GDM1 (cell line): ENCODE data around the gene PDCD1.

Source experiments
- DNase-seq: peaks from one replicate; lab custom pipeline; 2025; lab: John Stamatoyannopoulos, UW

Gene PDCD1

DNA sequence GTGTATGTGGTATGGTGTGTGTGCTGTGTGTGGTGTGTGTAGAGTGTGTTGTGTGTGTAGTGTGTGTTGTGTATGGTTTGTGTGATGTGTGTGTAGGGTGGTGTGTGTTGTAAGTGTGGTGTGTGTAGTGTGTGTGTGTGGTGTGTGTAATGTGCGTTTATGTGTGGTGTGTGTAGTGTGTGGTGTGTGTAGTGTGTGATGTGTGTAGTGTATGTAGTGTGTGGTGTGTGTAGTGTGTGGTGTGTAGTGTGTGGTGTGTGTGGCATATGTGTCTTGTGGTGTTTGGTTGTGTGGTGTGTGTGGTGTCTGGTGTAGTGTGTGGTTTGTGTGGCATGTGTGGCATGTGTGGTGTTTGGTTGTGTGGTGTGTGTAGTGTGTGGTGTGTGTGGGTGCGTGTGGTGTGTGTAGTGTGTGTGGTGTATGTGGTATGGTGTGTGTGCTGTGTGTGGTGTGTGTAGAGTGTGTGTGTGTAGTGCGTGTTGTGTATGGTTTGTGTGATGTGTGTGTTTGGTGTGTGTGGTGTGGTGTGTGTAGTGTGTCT lies 6.8 kb upstream of the PDCD1 start:
- no peak for DNase-seq

DNA sequence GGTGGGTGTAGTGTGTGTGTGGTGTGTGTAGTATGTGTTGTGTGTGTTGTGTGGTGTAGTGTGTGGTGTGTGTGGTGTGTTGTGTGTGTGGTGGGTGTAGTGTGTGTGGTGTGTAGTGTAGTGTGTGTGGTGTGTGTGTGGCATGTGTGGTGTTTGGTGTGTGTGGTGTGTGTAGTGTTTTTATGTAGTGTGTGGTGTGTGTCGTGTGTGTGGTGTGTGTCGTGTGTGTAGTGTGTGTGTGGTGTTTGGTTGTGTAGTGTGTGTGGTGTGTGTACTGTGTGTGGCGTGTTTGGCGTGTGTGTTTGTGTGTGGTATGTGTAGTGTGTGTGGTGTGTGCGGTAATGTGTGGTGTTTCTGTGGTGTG lies 6.1 kb upstream of the PDCD1 start:
- DNase-seq: no peak

DNA sequence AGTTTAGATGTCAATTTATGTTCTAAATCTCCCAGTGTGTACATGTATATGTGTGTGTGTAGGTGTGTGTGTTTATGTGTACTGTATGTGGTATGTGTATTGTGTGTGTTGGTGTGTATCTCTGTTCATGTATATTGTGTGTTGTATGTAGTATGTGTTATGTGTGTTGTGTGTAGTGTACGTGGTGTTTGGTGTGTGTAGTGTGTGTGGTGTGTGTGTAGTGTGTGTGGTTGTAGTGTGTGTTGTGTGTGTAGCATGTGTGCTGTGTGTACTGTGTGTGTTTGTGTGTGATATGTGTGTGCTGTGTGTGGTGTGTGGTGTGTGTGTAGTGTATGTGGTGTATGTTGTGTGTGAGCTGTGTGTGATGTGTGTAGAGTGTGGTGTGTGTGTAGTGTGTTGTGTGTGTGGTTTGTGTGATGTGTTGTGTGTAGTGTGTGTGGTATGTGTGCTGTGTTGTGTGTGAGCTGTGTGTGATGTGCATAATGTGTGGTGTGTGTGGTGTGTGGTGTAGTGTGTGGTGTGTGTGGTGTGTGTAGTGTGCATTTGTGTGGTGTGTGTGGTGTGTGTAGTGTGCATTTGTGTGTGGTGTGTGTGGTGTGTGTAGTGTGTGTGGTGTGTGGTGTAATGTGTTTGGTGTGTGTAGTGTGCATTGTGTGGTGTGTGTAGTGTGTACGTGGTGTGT lies 5.6 kb upstream of the PDCD1 start:
- no peak for DNase-seq

DNA sequence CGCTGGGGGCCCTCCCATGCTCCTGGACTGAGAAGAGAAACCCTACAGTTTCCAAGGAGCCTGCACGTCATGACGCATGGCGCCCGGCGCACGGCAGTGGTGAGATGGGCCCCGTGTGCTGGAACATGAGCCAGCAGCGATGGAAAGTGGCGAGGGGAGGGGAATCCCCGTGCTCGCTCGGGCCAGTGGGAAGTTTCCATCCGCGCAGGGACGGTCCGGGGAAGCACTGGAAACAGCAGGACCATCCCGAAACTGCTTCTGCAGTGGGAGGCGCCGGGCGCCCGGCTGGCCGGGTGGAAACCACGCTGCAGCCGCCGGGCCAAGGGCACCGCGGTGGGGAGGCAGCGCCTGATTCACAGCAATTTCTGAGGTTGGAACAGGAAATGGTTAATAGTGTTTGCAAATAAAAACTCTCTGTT lies 4.9 kb upstream of the PDCD1 start:
- no peak for DNase-seq

DNA sequence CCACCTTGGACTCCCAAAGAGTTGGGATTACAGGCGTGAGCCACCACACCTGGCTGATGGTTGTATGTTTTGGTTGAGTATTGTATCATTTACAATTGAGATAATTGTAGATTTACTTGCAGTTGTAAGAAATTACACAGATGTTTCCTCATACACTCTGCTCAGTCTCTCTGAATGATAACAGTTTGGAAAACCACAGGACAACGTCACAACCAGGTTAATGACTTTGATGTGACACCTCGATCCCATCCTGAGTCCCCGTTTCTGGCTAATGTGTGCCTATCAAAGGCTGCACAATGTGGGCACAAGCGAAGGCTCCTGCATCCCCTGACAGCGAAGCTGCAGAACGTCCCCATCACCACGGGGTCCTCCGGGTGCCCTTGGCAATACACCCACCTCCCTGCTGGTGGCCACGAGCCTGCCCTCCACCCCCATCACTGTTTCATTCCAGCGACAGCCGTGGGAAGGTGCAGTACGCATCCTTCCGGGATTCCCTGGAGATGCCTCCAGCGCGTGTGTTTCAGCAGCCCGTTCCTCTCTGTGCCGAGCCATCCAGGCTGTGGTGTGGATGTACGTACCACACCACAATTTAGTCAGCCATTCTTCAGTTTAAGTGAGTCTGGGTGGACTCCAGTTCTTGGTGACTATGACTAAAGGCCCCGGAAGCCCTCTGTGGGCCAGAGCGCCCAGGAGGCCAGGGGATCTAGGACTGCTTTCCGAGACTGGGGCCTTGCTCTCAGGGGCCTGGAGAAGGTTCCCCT lies 4.3 kb upstream of the PDCD1 start:
- no peak for DNase-seq

DNA sequence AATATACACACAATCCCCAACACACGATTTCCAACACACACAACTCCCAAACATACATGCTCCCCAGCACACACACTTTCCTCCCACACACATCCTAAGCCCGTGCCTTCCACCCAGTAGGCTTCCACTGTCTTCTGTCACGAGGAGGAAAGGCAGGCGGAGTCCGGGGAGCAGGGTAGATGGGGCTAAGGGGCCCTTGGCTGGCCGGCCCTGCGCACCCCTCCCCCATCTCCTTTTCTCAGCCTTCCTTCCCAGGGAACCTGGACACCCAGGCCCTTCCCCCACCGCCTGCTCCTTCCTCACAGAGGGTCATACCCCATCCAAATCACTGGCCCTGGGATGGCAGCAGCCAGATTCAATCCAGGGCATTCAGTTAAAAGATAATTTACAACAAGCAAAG lies 3.4 kb upstream of the PDCD1 start:
- no peak for DNase-seq

DNA sequence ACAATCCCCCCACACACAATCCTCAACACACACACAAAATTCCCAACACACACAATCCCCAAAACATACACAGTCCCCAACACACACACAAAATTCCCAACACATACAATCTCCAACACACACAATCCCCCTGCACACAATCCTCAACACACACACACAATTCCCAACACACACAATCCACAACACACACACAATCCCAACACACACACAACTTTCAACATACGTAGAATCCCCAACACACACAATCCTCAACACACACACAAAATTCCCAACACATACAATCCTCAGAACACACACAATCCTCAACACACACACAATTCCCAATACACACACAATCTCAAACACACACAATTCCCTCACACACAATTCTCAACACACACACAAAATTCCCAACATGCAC lies 2.6 kb upstream of the PDCD1 start:
- DNase-seq: no peak

DNA sequence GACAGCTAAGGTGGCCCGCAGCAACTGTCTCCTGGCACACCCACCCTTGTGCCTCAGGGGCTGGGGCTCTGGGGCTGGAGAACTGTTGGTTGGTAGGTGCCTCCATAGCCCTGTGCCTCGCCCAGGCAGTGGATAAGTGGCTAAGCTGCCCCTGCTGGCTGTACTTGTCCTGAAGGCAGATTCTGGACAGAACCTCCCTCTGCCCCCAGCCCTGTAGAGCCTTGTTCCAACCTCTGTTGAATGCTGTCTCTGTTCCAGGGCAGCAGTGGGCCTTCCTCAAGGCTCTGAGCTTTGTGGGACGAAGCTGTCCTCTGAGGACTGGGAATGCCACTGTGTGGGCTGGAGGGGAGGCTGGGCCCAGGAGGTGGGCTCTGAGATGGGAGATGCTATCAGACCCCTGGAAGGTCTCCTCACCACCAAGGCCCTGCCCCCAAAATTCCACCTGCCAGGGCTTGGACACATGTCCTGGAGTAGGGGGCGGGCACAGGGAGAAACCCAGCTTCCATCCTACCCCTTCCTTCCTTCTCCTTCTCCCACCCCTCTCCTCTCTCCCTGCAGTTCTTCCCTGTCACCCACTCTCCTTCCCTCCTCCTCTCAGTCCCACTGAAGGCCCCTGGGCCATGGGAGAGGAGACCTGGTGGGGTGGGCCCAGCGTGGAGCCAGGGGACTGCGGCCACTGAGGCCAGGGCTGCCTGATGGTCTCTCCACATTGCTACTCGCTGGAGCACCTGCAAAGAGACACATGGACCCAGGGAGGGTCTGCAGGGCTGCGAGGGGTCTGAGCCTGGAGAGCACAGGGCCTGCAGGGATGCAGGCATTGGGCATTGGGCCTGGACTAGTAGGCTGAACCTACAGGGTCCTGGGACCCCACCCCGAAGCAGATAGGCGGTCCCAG lies 1.7 kb upstream of the PDCD1 start:
- DNase-seq: no peak

DNA sequence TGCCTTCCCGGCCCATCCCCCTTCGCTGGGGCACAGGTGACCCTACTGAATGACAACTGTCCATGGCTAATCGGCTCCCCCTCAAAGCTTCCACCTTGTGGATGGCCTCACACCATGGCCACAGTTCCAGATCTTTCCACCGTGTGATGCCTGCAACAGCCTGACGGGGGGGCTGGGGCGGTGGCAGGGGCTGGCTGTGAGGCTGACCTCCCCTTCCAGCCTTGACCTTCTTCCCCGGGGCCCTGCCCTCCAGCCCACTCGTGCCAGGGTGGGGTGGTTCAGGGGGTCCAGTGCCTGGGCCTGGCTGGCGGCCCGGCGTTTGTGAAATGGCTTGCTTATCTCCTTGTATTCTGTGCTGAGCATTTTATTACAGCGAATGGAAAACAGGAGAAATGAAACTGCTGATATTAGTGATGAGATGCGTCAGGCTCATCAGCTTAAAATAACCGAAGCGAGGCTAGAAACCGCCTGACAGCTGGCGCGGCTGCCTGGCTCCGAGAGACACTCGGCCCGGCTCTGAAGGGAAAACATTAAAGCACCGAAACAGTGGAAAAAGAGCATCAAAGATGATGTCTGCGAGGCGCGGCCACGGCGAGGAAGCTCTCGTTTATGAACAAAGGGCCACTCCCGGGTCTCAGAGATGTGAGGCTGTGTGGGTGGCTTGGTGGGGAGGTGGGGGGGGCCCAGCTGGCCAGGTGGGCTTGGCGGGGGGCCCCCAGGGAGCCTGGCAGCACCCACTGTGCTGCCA lies 916 bp upstream of the PDCD1 start:
- DNase-seq: no peak

DNA sequence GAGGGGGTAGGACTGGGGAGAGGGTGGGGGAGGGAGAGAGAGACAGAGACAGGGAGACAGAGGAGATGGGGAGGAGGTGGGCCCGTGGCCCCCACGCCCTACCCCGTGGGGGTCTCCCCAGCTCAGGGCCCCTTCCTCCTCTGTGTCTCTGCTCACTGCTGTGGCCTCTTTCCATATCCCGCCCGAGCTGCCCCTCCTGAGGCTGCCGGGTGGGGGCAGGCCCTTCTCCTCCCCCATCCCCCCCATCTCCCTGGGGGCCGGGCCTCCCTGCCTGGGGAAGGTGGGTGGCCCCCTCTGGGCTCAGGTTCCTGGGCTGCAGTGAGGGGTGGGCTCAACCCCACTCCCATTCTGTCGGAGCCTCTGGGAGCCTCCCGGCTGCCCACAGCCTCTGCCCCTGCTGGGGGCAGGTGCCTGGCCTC lies 332 bp upstream of the PDCD1 start:
- no peak for DNase-seq

DNA sequence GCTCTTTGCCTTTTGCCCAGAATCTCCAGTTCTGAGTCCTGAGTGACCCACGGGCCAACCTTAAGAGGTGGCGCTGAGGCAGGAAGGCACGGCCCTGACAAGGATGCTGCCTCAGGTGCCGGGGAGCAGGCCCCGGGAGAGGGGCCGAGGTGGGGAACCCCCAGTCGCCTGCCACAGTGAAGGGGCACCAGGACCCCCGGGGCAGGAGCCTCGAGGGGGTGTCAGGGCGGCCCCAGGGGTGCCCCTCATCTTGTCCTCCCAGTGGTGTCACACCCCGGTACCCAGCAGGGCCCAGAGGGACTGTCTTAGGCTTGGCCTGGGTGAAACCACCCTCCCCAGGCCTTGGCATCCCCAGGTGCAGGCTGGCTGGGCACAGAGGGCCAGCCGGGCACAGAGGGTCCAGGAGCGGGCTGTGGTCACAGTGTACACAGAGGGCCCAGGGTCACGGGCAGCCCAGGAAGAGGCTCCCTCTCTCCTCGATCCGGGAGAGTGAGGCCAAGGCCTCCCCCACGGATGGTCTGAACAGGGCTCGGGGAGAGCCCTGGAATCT lies 1.0 kb downstream of the PDCD1 start:
- no peak for DNase-seq

DNA sequence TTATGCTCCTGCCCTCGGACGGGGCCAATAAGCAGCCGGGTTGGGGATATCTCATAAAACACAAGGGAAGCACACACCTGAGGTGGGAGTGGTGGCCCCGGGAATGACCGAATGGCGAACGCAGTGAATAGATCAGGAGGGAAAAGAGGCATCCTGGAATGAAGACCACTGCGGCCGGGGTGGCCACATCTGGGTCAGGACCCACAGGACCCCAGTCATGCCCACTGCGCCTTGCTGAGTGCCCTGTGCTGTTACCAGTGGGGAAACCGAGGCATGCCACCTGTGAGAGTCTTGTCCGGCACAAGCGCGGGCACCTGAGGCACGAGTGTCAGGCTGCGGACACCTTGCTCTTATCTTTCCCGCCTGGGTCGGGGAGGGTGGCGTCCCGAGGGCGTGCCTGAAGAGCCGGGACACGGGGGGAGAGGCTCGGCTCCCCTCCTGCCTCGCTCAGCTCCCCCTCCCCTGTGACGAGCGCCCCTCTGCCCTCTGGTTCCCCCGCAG lies 1.6 kb downstream of the PDCD1 start:
- DNase-seq: no peak

DNA sequence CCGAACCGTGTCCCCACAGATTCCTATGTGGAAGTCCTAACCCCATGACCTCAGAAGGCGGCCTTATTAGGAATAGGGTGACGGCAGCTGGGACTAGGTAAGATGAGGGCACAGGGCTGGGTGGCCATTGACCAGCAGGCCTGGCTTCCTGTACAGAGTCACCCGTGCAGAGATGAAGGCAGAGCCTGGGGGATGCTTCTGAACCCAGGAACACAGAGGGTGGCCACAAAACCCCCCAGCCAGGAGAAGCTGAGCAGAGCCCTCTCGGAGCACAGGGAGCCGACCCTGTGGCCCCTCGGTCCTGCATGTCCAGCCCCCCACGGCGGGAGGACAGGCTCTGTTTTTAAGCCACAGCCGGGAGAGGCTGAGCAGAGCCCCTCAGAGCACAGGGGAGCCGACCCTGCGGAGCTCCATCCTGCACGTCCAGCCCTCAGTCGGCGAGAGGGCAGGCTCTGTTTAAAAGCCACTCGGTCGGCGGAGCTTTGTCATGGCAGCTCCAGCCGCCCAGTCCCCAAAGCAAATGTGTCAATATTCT lies 2.7 kb downstream of the PDCD1 start:
- DNase-seq: no peak

DNA sequence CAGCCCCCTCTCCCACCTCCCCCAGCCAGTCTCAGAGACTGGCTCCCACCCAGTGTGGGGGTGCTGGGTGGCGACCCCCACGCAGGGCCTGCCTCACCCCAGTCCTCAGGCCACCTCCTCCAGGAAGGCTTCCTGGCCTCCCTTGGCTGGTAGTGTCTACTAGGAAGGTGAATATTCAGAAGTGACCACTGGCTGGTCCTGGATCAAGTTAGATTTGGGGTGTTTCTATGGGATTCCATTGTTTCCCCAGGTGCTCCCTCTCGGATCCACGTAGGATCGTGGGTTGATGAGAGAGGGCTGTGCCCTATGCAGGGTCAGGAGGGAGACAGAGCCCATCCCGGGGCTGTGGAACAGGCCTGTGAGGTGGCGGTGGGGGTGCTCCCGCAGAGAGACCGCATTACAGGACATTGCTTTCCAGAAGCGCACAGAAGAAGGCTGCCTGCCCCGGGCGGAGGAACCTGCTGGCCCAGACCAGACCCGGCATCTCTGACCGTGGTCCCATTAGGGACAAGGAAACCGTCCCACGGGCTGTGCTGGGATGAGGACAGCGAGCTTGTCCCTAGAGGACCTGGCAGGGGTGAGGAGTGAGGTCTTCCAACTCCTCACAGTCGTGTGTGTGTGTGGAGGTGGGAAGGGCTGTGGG lies 3.3 kb downstream of the PDCD1 start:
- DNase-seq: no peak

DNA sequence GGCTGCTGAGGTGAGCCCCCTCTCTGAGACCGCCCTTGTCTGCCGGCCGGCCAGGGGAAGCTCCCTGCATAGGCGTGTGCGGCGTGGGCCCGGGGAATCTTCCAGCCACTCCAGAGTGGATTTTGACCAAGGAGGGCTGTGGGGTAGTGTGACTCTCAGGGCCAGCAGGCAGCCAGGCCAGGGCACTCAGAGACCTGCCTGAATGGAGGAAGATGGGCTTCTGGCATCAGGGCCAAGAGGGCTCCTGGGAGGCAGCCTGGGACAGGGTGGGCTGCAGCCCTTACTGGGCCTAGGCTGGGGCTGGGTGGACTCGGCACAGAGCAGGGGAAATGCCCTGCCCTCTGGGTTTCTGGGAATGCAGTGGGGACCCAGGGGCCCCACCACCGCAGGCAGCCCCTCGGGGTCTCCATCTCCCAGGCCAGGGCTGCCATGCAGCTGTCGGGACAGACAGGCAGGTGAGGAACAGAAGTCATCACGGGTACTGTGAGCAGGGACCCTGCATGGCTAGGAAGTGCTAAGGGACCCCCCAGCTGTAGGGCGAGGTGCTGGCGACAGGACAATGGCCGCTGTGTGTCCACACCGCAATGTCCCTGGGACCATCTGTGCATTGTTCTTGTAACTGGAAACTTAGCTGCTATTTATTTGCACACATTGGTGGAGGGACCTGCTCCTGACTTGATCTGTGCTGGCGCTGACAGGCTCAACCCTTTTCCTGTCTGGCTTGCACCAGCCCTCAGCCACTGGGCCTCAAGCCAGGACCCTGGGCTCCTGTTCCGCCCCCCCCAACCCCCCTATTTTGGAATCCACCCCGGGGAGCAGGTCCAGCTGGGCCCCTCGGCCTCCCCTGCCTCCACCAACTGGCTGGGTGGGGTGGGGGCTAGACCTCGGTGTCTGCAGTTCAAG lies 4.1 kb downstream of the PDCD1 start:
- no peak for DNase-seq

DNA sequence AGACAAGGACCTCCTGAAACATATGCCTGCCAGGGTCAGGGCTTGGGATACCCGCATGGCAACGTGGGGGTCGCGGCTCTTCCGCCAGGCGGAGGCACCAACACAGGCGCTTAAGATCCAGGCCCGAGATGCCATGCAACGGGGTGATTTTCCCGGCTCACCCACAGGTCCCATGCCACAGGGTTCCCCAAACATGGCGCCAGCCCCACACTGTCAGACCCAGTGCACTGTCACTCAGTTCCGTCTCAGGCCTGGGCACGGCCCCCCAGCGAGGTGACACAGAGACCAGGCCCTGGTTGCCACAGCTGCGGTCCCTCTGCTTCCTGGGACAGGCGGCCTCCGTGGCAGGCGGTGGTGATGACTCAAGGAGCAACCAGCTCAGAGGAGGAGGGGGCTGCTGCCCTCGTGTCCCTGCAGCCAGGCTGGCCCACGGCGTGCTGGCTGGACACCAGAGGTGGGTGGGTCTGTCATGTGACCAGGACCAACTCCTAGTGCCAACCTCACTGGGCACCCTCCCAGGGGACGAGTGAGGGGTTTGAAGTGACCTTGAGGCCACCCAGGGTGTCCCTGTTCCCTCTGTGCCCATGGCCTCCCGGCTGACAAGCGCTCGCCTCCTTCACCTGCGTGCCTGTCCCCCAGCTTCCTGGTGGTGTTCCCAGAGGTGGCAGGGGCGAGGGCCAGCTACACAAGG lies 4.9 kb downstream of the PDCD1 start:
- DNase-seq: no peak

DNA sequence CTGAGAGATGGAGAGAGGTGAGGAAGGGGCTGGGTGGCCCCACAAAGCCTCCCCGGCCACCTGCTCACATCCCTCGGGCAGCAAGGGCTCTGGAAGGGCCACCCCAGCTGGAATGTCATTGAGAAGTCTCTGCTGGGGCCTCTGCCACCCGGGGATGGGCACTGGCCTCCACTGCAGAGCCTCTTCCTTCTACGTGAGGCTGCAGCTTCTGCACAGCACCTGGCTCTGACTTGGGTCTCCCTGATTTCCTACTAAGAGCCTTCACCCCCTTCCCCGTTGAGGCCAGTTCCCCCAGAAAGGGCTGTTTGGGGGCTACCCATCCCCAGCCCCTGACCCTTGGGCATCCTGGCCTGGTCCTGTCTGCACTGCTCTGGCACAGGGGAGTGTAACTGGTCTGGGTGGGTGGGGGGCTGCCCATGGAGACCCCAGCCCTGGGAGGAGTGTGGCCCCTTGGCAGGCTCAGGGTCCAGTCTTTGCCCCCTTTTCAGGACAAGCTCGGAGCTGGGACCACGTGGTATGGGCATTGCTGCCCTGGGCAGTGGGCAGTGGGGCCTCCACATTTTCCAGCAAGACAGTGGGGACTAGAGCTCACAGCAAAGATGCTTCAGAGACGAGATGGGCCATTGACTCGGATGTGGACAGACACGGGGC lies 5.6 kb downstream of the PDCD1 start:
- no peak for DNase-seq
